Muscle layer of colon (tissue), 2 donors: ENCODE measurements around the gene MRPS26.
A peak's percentile ranks its signal among the peaks of the same experiment; 100 is the strongest.
"Not testable (repeated sequence)": the region's sequence is repeated elsewhere in the genome, so short reads cannot be mapped to it uniquely, and the experiment has no call there.

ENCODE experiments used
- H3K27ac ChIP-seq: one replicate; pipeline ENCODE4 v1.7.0; 2013; ENCODE audit warnings: low read depth, mild to moderate bottlenecking, low read length, moderate library complexity
- H3K27me3 ChIP-seq, 2 donors: one replicate each; pipeline ENCODE4 v1.7.0; 2013; ENCODE audit warnings: low read length in 2 of 2, mild to moderate bottlenecking in 2 of 2; ENCODE audit not compliant: insufficient read depth in 2 of 2, control insufficient read depth in 1 of 2
- H3K36me3 ChIP-seq: one replicate; pipeline ENCODE4 v1.7.0; 2013; ENCODE audit warnings: mild to moderate bottlenecking, low read length; ENCODE audit not compliant: insufficient read depth
- H3K4me1 ChIP-seq: one replicate; pipeline ENCODE4 v1.7.0; 2013; ENCODE audit warnings: mild to moderate bottlenecking, low read length; ENCODE audit not compliant: insufficient read depth
- H3K4me3 ChIP-seq, 2 donors: one replicate each; pipeline ENCODE4 v1.7.0; 2013; ENCODE audit warnings: low read length in 2 of 2, low read depth in 1 of 2, mild to moderate bottlenecking in 1 of 2, moderate library complexity in 1 of 2
- H3K9ac ChIP-seq: one replicate; pipeline ENCODE4 v1.7.0; 2013; ENCODE audit warnings: low read length
- H3K9me3 ChIP-seq: one replicate; pipeline ENCODE4 v1.7.0; 2013; ENCODE audit warnings: mild to moderate bottlenecking, low read length
- donor health status: abdominal sarcoma.
- donor health status: Adenocarcinoma of cecum.

Gene MRPS26

GRCh38 chr20:3043322-3043721 lies 2.5 kb upstream of the MRPS26 start, which contains the start of gene GNRH2:
TSS of gene GNRH2 (plus strand) at chr20:3043622. CDS start at chr20:3044415, 793 bp downstream.
- Histone ChIP-seq H3K27ac (no peak within 1 kb of the TSS), H3K4me1 (peaks cover 20% of the 10 kb centered on the region), H3K9ac (no peak within 1 kb of the TSS), H3K27me3 (no peaks in the 10 kb centered on the region), H3K4me3 (no peak within 1 kb of the TSS), H3K36me3 (peaks cover 30% of the 10 kb centered on the region), H3K9me3 (no peaks in the 10 kb centered on the region)

GRCh38 chr20:3044336-3044965 lies 1.4 kb upstream of the MRPS26 start:
- Histone ChIP-seq H3K27ac (no peak overlapping the region), H3K9ac (no peak overlapping the region), H3K9me3 (no peaks in the 10 kb centered on the region), H3K4me3 (no peak overlapping the region), H3K27me3 (no peaks in the 10 kb centered on the region), H3K4me1 (peaks cover 20% of the 10 kb centered on the region), H3K36me3 (peaks cover 28% of the 10 kb centered on the region)

- H3K4me1 ChIP-seq = peaks cover 20% of the 10 kb centered on the region
- H3K27me3 ChIP-seq = no peaks in the 10 kb centered on the region
- H3K9me3 ChIP-seq = no peaks in the 10 kb centered on the region
- H3K27ac ChIP-seq = peak overlapping the region; percentile 98
- H3K36me3 ChIP-seq = peaks cover 30% of the 10 kb centered on the region
- peak overlapping the region; percentile 21 for H3K9ac ChIP-seq
- peak overlapping the region; percentile 78 to 89 for H3K4me3 ChIP-seq
Measured at GRCh38 chr20:3045042-3045815, 623 bp upstream of the MRPS26 start.

- Histone ChIP-seq H3K27me3 (no peaks in the 10 kb centered on the region), H3K9ac (peak overlapping the region; percentile 68), H3K9me3 (no peaks in the 10 kb centered on the region), H3K4me1 (peaks cover 20% of the 10 kb centered on the region), H3K36me3 (peaks cover 31% of the 10 kb centered on the region), H3K27ac (peak overlapping the region; percentile 98), H3K4me3 (peak overlapping the region; percentile 78 to 89)
Measured at GRCh38 chr20:3046677-3047462, 1.0 kb downstream of the MRPS26 start.

- Histone ChIP-seq H3K4me1 (peaks cover 16% of the 10 kb centered on the region), H3K27me3 (no peaks in the 10 kb centered on the region), H3K36me3 (peaks cover 31% of the 10 kb centered on the region), H3K9ac (no peak overlapping the region), H3K27ac (no peak overlapping the region), H3K9me3 (no peaks in the 10 kb centered on the region), H3K4me3 (no peak overlapping the region)
Measured at GRCh38 chr20:3047486-3048419, 1.9 kb downstream of the MRPS26 start.

GRCh38 chr20:3051385-3052019 lies 5.7 kb downstream of the MRPS26 start:
- Histone ChIP-seq H3K27ac (no peak overlapping the region), H3K4me3 (no peak overlapping the region), H3K9ac (no peak overlapping the region), H3K4me1 (peaks cover 11% of the 10 kb centered on the region), H3K9me3 (no peaks in the 10 kb centered on the region), H3K27me3 (no peaks in the 10 kb centered on the region), H3K36me3 (peaks cover 31% of the 10 kb centered on the region)

- H3K9ac ChIP-seq = no peak overlapping the region
- H3K4me3 ChIP-seq = no peak overlapping the region
- H3K4me1 ChIP-seq = no peaks in the 10 kb centered on the region
- H3K36me3 ChIP-seq = no peaks in the 10 kb centered on the region
- no peaks in the 10 kb centered on the region for H3K9me3 ChIP-seq
- H3K27ac ChIP-seq = no peak overlapping the region
- H3K27me3 ChIP-seq = no peaks in the 10 kb centered on the region
Measured at GRCh38 chr20:3059489-3059888, 13.6 kb downstream of the MRPS26 start.

GRCh38 chr20:3064119-3064518 lies 18.3 kb downstream of the MRPS26 start:
- not testable (repeated sequence) for H3K9ac ChIP-seq, H3K4me1 ChIP-seq, H3K9me3 ChIP-seq

GRCh38 chr20:3067139-3068014 lies 21.5 kb downstream of the MRPS26 start:
- no peaks in the 10 kb centered on the region for H3K9me3 ChIP-seq
- H3K36me3 ChIP-seq = no peaks in the 10 kb centered on the region
- no peak overlapping the region for H3K9ac ChIP-seq
- H3K4me1 ChIP-seq = no peaks in the 10 kb centered on the region
- H3K4me3 ChIP-seq = no peak overlapping the region
- no peak overlapping the region for H3K27ac ChIP-seq
- peaks cover 0 to 19% of the 10 kb centered on the region in 2 donors for H3K27me3 ChIP-seq

More at GRCh38 chr20:3064119-3064518, 18.3 kb downstream of the MRPS26 start:
- H3K27ac ChIP-seq, H3K36me3 ChIP-seq, H3K4me3 ChIP-seq, H3K27me3 ChIP-seq: not testable (repeated sequence)

- Histone ChIP-seq H3K27me3 (peaks cover 0 to 26% of the 10 kb centered on the region in 2 donors), H3K4me1 (no peaks in the 10 kb centered on the region), H3K9me3 (no peaks in the 10 kb centered on the region), H3K27ac (no peak overlapping the region), H3K9ac (no peak overlapping the region), H3K4me3 (no peak overlapping the region), H3K36me3 (no peaks in the 10 kb centered on the region)
Measured at GRCh38 chr20:3068075-3068474, 22.2 kb downstream of the MRPS26 start.
